Fibroblast of the aortic adventitia (primary cell): ENCODE measurements around the gene MAD1L1. TPM values are rescaled to one million over a fixed set of nuclear protein-coding genes. Genes with fewer than 3 reads are reported as not detected.

ENCODE experiments used
- DNase-seq: peaks from one replicate; pipeline ENCODE4 v3.0.0-alpha.2; 2010; ENCODE audit warnings: low read depth
- H3K4me3 ChIP-seq: 2 replicates; pipeline ENCODE4 v1.5.1; 2011; ENCODE audit warnings: low read depth, mild to moderate bottlenecking, control low read depth, low read length, moderate library complexity
- total RNA-seq: library from RNA; depleted of rRNA; stranded (reverse); fragments of >200 nt; gene quantifications from 2 replicates; pipeline ENCODE4 v1.2.3, GENCODE V29; 2012; ENCODE audit warnings: low replicate concordance
- TF ChIP-seq, protein P1 (sequence below): IDR thresholded peaks from 2 replicates; pipeline ENCODE4 v1.5.1; 2011; ENCODE audit warnings: mild to moderate bottlenecking, low read length, control low read depth, inconsistent platforms; ENCODE audit not compliant: insufficient read depth

The MAD1L1 gene
- total RNA-seq, 1 donor: 22.9 TPM

DNA sequence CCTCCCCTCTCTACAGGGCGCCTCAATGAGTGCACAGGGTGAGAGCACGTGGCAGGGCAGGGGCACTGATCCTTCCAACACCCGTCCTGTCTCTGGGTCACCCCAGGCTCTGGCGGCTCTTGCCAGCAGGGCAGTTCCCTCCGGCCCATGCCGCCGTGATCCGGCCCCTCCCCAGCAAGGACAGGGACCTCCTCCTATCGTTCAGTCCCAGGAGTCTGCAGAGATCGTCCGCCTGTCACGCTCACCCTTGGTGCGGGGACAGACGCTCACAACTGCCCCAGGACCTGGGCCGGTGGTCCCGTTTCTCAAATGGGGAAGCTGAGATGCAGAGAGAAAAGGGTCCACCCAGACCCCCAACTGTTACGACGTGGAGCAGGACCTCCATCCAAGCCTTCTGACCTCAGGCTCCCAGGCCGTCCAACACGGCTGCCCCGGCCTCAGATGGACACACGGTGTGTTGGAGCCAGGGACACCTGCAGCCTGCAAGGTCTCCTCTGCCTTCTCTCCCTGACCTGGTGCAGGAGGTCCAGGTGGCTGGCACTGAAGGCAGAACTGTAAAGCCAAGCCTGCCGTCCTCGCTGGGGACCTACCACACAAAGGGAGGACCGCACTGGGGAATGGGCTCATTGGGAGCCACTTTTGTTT, 313.7 kb downstream of the MAD1L1 start:
- no peak for DNase-seq
- TF ChIP-seq, protein P1, sequence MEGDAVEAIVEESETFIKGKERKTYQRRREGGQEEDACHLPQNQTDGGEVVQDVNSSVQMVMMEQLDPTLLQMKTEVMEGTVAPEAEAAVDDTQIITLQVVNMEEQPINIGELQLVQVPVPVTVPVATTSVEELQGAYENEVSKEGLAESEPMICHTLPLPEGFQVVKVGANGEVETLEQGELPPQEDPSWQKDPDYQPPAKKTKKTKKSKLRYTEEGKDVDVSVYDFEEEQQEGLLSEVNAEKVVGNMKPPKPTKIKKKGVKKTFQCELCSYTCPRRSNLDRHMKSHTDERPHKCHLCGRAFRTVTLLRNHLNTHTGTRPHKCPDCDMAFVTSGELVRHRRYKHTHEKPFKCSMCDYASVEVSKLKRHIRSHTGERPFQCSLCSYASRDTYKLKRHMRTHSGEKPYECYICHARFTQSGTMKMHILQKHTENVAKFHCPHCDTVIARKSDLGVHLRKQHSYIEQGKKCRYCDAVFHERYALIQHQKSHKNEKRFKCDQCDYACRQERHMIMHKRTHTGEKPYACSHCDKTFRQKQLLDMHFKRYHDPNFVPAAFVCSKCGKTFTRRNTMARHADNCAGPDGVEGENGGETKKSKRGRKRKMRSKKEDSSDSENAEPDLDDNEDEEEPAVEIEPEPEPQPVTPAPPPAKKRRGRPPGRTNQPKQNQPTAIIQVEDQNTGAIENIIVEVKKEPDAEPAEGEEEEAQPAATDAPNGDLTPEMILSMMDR: no peak
- no peak overlapping the region for H3K4me3 ChIP-seq

DNA sequence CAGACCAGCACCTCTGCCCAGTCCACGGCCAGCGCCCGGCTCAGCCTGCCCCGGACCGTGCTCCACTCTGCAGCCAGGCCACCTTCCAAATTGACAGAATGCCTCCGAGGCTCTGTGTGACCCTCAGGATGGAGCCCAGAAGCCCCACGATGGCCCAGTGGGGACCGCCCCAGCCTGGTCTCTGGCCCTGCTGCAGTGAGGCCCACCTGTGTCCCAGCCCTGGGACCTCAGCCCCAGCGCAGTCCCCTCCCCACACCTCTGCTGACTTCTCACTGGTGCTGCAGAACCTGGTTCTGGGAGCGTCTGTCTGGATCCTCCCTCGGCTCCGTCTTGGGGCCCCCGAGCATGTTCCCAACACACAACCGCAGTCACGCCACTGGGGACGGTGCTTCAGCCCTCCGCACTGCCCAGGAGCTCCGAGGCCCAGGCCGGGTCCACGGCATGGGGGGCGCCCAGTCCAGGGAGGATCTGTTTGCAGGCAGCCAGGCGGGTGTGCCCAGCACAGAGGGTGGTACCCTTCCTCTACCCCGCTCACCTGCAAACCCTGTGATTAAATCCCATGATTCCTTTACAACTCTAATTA, 314.6 kb downstream of the MAD1L1 start:
- no peak overlapping the region for H3K4me3 ChIP-seq
- no peak for DNase-seq
- TF ChIP-seq, protein P1: no peak

DNA sequence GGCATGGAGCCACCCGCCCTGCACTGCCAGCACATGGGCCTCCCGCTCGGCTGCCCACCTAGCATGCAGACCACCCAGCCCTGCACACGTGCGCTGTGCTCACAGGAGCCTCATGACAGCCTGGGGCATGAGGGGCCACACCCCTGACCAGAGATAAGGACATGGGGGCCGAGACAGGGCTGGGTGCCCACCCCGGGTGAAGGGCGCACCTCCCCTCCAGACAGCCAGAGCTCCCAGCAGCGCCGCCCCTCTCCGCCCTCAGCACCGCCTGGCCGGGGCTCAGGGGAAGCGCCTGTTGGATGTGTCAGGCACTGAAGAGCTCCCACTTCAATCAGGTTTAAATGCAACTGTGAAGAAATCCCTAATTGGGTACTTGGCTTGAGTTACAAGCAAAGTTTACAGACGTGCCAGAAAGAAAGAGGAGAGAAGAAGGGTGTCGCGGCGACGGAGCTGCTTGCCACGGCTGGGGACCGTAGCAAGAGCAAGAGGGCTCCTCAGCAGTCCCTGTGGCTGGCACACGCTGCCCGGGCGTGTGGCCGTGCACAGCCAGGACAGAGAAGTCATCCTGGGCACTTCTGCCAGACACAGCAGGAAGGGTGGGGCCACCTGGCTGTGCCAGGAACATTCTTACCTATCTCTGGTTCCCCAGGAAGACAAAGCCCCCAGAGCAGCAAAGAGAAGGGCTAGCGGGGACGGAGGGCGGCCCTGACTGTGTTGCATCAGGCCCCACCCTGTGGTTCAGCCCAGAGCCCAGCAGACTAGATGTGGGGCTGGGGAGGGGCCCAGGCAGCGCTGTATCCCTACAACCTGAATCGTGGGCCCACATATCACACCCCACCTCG, 315.3 kb downstream of the MAD1L1 start:
- DNase-seq: peak; percentile 67
- TF ChIP-seq, protein P1: peak; percentile 8
- no peak overlapping the region for H3K4me3 ChIP-seq

DNA sequence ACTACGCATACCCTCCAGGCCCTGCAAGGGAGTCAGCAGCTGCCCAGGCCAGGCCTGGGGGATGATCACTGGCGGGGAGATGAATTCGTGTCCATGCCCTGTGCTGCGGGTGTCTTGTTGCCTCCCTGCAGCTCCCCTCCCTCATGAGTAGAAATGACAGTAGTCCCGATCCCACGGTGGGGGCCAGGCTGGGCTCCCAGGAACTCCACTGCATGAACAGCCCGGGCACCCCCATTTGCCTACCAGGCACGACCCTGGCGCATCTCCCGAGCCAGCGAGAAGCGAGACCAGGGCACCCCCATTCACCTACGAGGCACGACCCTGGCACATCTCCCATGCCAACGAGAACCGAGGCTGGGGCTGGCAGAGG, 316.2 kb downstream of the MAD1L1 start:
- no peak for DNase-seq
- H3K4me3 ChIP-seq: no peak overlapping the region
- TF ChIP-seq, protein P1: no peak

DNA sequence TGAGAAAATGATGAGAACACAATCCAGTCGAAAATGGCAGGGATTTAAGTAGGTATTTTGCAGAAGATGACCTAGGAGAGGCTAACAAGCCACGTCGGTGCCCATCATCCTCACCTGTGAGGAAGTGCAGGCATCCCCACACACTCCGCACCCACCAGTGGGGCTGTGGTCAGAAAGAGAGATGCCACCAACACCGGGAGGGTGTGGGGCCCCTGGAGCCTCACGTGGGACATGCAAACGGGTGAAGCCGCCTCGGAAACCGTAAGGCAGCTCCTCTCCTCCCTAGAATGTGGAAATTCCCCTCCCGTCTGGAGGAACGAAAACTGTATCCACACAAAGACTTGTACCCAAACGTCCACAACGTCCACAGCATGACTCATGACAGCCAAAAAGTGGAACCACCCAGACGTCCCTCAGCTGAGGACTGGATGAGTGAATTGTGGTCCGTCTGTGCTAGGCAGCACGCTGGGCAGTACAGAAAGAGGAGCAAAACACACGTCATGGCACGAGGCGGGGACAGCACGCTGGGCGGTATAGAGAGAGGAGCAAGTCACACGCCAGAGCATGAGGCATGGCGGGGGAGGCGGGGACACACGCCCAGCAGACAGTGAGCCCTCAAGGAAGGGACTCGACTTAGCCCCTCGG, 316.7 kb downstream of the MAD1L1 start:
- DNase-seq: no peak
- TF ChIP-seq, protein P1: no peak
- H3K4me3 ChIP-seq: no peak overlapping the region

DNA sequence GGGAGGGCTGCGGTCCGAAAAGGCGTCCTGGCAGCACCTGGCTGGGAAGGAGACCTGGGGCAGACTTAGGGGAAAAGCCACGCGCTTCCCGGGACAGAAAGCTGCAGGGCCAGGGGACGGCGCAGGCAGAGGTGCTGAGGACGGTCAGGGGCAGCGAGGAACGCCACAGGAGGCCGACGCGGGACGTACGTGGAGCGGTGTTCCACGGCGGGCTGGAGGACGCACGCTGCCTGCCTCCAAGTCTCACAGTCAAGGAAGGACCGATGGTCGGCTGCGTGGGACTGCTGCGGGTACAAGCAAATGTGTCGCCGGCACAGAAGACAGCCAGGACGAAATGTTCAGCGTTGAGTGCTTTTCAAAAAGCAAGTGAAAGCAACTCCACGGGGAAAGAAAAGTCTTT, 317.4 kb downstream of the MAD1L1 start:
- TF ChIP-seq, protein P1: no peak
- DNase-seq: no peak
- H3K4me3 ChIP-seq: no peak overlapping the region
